ENCODE measurements around the gene CEBPB.
"Not testable (repeated sequence)": the region's sequence is repeated elsewhere in the genome, so short reads cannot be mapped to it uniquely, and the experiment has no call there.

CEBPB gene

GRCh38 chr20:50190251-50191064 lies at the start of gene CEBPB:
TSS of gene CEBPB (plus strand) at chr20:50190830. CDS start at chr20:50191034, 204 bp downstream.
- DNase-seq, result peak; percentile 98

DNA sequence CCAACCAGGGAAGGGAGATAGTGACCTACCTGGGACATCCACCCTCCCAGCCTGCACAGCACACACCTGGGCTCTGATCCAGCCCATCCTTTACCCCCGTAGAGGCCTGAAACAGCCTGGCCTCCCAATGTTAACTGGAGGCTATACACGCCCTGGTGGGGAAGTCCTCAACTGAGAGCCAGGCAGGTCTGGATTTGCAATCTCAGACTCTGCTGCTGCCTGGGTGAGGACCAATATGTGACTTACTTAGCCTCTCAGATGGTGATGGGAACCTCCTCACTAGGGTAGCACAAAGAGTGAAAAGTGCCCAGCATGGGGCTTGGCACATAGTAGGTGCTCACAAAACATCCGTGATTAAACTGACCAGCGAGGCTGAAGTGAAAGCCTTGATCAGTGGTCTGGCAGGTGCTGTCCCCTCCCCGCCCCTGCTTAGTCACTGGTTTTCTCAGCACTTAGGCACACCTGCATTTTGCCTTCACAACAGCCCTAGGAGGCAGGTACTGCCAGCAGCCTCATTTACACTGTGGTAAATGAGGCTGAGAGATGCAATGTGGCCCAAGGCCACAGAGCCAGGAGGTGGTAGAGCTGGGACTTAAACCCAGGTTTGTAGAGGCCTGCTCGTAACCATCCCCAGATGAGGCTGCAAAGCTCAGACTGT lies 49.5 kb upstream of the CEBPB start:
- no peak for DNase-seq

GRCh38 chr20:50141811-50142561 lies 48.6 kb upstream of the CEBPB start:
- DNase-seq, result no peak

- DNase-seq, result no peak
Observed at GRCh38 chr20:50142812-50143211, 47.8 kb upstream of the CEBPB start.

DNA sequence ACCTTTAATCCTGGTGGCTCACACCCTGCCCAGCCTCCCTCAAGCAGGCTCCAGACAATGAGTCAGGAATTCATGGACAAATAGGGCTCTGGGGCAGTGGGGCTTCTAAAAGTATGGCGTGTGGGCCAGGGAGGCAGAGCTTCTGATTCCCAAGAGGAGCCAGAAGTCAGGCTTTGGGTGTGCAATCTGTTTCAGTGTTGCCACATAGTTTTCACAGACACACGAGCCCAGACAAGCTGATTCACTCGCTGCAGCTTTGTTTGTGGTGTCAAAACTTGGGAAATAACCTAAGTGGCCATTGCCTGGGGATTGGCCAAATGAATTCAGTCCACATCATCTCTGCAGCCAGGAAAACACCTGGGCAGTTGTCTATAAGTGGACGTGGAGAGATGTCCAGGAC lies 46.3 kb upstream of the CEBPB start:
- DNase-seq, result peak; percentile 96

DNA sequence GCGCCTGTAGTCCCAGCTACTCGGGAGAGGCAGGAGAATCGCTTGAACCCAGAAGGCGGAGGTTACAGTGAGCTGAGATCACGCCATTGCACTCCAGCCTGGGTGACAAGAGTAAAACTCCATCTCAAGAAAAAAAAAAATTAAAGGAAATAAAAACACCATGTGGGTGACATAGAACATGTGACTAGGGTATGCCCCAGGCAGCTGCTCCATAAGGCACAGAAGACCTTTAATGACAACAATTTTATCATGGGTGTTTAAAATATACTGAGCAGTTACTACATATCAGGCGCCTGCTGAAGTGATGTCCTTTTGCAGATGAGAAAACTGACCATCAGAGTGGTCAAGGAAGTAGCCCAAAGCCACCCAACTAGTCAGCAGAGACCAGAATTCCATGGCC lies 45.1 kb upstream of the CEBPB start:
- DNase-seq, result peak; percentile 45

GRCh38 chr20:50146214-50146613 lies 44.4 kb upstream of the CEBPB start:
- no peak for DNase-seq

DNA sequence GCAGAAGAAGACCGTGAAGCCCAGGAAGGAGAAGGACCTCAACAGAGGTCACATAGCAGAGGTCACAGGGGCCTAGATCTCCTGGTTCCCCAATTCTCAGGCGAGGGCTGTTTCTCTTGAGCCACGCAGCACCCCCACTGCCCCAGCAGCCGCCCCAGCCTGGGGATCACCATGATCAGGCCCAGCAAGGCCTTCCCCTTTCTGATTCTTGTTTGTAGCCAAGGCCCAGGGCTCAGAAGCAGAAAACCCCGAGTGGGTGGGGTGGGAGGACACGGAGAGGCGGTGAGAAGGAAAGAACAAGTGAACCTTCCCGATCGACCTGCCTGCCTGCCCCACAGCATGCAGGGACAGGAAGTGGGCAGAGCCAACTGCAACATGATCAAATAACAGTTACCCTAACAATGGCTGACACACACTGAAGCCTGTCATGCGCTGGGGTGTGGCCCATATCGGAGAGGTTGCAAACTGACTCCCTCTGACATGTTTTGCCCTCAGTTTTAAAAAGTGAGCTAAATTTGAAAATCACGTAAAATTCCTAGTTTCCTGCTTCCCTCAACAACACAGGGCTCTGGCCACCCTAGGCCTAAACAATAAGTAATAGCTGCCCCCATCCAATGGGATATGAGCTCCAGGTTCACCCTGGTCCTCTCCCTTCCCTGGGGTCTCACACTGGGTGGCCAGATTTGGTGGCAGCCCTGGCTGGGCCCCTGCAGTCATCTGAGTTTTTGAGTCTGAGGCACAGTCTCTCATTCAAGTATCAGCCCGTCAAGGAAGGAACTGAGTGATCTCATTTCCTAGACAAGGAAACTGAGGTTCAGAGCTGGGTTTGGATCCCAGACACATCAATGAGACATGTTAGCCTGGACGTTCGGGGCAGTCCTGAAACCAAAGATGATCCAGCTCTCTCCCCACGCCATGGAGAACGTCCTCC lies 43.6 kb upstream of the CEBPB start:
- DNase-seq, result peak; percentile 89

- no peak for DNase-seq
Observed at GRCh38 chr20:50149481-50150254, 41.0 kb upstream of the CEBPB start.

DNA sequence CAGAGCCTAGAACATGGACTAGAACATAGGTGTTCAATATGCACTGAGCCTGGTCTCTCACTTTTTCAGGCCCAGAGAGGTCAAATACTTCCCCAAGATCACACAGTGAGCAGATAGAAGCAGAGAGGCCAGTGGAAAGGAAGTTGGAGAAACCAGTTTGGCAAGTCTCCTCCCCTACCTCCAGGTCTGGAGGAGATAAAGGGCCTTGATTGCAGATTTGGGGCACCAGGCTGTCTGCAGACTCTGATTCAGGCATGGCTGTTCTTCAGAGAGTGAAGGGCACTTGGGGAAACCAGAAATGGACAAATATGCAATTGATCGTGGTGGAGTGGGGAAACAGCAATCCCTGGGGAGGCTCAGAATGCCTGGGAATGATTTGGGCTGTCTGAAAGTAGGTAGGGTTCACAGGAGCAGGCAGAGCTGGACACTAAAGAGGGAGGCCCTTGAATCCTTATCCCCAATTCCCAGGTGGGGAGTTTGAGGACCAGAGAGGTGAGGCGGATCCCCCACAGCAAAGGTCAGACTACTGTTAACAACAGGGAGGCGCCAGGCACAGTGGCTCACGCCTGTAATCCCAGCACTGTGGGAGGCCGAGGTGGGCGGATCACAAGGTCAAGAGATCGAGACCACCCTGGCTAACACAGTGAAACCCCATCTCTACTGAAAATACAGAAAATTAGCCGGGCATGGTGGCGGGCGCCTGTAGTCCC lies 39.4 kb upstream of the CEBPB start:
- no peak for DNase-seq

- DNase-seq, result peak; percentile 18
Observed at GRCh38 chr20:50152394-50153152, 38.1 kb upstream of the CEBPB start.

DNA sequence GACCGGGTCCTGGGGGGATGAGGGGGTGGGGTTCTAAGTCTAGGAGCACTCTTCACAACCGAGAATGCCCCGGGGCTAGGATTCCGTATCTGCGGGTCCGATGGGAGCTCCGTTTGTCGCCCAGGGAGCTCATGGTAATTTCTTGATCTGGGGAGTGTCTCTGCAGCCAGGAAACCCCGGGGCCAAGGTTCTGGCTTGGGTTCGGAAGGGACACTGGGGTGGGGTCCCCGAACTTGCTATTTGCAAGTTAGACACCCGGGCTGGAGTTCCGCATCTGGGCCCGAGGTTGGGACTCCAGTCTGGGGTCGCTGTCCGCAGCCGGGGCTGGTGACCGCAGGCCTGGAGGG lies 37.5 kb upstream of the CEBPB start:
- no peak for DNase-seq

DNA sequence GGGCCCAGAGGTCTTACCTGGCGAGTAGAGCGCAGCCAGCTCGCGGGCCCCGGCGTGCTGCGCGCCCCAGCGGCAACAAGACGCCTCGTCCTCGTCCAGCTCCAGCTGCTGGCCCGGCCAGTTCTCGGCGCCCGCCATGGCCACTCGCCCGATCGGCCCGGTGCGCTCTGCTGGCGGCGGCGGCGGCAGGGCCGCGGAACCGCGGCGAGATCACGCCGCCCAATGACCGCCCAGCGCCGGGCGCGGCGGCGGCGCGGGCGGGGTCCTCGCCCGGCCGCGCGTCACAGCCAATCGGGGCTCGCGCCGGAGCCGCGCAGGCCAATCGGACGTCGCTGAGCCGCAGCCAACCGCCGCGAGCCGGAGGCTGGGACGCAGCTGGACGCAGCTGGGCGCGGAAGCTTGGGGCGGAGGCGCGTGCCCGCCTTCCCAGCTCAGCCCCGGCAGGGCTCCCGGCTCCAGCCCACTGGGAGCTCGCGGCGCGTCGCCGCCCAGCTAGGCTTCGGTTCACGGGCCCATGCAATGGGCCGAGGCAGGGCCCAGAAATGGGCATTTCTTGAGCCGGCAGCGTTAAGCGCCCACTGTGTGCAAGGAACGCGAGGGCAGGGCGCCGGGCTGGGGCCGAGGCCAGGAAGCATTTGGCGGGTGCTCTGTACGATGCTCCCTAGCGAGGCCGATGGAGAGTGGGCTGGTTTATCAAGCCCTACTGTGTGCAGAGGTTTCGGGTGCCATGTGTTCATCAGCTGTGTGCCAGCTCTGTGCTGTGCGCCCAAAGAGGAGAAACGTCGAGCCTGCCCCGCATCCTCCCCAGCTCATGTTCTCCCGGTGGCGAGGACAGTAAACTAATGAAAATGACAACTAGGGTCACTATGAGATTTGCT lies 36.9 kb upstream of the CEBPB start, which contains the start of gene PEDS1:
PEDS1 (minus strand) TSS at position 224 of the 878 bp plus-strand sequence; CDS start at position 138, 86 bp downstream.
- DNase-seq, result peak; percentile 97

DNA sequence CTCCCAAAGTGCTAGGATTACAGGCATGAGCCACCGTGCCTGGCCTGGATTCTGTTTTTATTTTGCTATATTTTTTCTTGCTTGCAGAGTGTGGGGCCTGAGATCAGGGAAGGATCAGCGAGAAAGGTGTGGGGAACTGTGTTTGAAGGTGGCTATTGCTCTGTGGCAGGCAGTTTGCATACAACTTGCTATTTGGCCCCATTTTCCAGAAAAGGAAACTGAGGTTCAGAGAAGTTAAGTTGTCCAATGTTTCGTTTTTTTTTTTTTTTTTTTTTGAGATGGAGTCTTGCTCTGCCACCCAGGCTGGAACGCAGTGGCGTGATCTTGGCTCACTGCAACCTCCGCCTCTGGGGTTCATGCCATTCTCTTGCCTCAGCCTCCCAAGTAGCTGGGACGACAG lies 29.1 kb upstream of the CEBPB start:
- DNase-seq, result not testable (repeated sequence)

DNA sequence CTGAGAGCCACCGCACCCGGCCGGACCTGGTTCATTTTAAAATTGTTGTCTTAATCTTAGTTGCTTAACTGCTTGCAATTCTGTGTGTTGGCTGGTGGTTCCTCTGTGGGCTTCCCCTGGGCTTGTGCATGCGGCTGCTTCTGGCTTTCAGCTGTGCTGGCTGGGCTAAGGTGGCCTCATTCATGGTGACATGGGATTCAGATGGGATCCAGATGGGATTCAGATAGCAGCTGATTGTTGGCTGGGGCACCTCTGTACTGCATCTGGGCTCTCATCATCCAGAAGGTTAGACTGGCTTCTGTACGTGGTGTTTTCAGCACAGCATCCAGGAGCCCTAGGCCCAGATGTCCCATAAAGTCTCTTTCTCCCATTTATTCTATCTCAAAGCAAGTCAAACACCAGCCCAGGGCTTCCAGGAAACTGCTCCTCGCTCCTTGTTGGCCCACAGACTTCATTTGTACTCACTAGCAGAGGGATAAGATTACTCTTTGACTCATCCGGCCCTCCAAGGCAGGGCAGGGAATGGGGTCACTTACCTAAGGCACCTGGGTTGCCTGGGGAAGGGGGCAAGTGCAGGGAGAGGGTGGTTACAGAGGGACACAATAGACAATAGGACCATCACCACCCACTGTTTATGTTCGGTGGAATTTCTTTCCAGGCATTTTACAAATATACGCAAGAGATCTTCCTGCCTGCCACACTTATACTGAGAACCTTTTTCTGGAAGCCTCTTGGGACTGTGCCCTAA lies 26.9 kb upstream of the CEBPB start:
- DNase-seq, result no peak

DNA sequence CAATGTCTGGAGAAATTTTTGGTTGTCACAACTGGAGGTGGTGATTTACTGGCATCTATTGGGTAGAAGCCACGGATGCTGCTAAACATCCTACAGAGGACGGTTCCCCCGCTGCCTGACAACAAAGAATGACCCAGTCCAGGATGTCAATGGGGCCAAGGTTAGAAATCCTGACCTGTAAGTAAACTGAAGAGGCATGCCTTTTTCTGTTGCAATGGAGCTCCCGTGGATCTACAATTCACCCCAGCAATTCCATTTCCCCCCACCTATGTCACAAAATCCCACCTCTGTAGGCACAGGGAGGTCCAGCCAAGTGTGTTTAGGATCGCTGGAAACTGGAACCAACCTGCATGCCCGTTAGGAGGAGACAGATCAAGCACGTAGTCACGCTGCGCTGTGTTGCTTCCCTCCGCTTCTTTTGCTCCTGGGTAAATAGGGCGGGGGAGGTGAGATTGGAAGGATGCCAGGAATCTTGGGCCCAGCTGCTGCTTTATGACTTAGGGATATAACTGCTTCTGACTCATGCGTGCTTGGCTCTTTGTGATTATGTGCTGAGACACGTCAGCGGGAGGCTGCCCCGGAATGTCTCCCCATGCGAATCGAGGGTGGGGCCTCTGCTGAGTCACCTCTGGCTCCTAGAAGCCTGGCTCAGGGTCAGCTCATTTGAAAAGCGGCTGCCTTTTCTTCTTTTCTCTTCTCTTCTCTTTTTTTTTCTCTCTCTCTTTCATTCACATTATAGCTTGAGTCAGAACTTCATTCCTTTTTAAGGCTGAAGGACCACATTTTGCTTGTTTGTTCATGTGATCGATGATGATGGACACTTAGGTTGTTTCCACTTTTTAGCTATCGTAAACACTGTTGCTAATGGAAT lies 24.7 kb upstream of the CEBPB start:
- peak; percentile 100 for DNase-seq

- DNase-seq, result peak; percentile 89
Observed at GRCh38 chr20:50169329-50169823, 21.3 kb upstream of the CEBPB start.

All from suppressor macrophage treated with lipopolysaccharide for 4 hours (primary cell).